Activated naive CD8-positive, alpha-beta T cell (primary cell): ENCODE results near the gene TRIM66.

ENCODE experiments used
- H3K27ac Mint-ChIP-seq: one replicate; pipeline ENCODE4 v1.8.0; 2021; ENCODE audit warnings: mixed read lengths
- H3K27me3 Mint-ChIP-seq: one replicate; pipeline ENCODE4 v1.8.0; 2021; ENCODE audit warnings: mixed read lengths
- H3K36me3 Mint-ChIP-seq: one replicate; pipeline ENCODE4 v1.8.0; 2021; ENCODE audit warnings: mixed read lengths
- H3K4me1 Mint-ChIP-seq: one replicate; pipeline ENCODE4 v1.8.0; 2021; ENCODE audit warnings: low read depth, mixed read lengths
- H3K4me3 Mint-ChIP-seq: one replicate; pipeline ENCODE4 v1.8.0; 2021; ENCODE audit warnings: mild to moderate bottlenecking, mixed read lengths
- H3K9me3 Mint-ChIP-seq: one replicate; pipeline ENCODE4 v1.8.0; 2021; ENCODE audit warnings: low read depth, mixed read lengths

TRIM66 gene

GRCh38 chr11:8719721-8720120 lies 37.3 kb upstream of the TRIM66 start:
- Mint-ChIP-seq H3K27ac (no peak overlapping the region), H3K4me3 (no peak overlapping the region), H3K27me3 (peaks cover 3% of the 10 kb centered on the region), H3K36me3 (no peaks in the 10 kb centered on the region), H3K4me1 (no peaks in the 10 kb centered on the region), H3K9me3 (no peaks in the 10 kb centered on the region)

- Mint-ChIP-seq H3K27ac (no peak overlapping the region), H3K36me3 (no peaks in the 10 kb centered on the region), H3K4me3 (no peak overlapping the region), H3K9me3 (no peaks in the 10 kb centered on the region), H3K27me3 (peaks cover 3% of the 10 kb centered on the region), H3K4me1 (no peaks in the 10 kb centered on the region)
These were observed 36.8 kb upstream of the TRIM66 start for GRCh38 chr11:8719211-8719649.

GRCh38 chr11:8717876-8718753 lies 35.6 kb upstream of the TRIM66 start:
- Mint-ChIP-seq H3K4me1 (no peaks in the 10 kb centered on the region), H3K36me3 (no peaks in the 10 kb centered on the region), H3K4me3 (no peak overlapping the region), H3K27ac (no peak overlapping the region), H3K9me3 (no peaks in the 10 kb centered on the region), H3K27me3 (peaks cover 3% of the 10 kb centered on the region)

GRCh38 chr11:8717544-8717875 lies 35.0 kb upstream of the TRIM66 start:
- Mint-ChIP-seq H3K4me3 (no peak overlapping the region), H3K36me3 (no peaks in the 10 kb centered on the region), H3K27me3 (peaks cover 3% of the 10 kb centered on the region), H3K9me3 (no peaks in the 10 kb centered on the region), H3K27ac (no peak overlapping the region), H3K4me1 (no peaks in the 10 kb centered on the region)

GRCh38 chr11:8715501-8715900 lies 33.0 kb upstream of the TRIM66 start:
- H3K4me1 Mint-ChIP-seq = no peaks in the 10 kb centered on the region
- H3K36me3 Mint-ChIP-seq = no peaks in the 10 kb centered on the region
- H3K9me3 Mint-ChIP-seq = no peaks in the 10 kb centered on the region
- H3K27ac Mint-ChIP-seq = no peak overlapping the region
- no peak overlapping the region for H3K4me3 Mint-ChIP-seq
- H3K27me3 Mint-ChIP-seq = no peaks in the 10 kb centered on the region

GRCh38 chr11:8714622-8715225 lies 32.3 kb upstream of the TRIM66 start:
- no peak overlapping the region for H3K4me3 Mint-ChIP-seq
- H3K9me3 Mint-ChIP-seq = no peaks in the 10 kb centered on the region
- H3K27ac Mint-ChIP-seq = no peak overlapping the region
- no peaks in the 10 kb centered on the region for H3K4me1 Mint-ChIP-seq
- H3K27me3 Mint-ChIP-seq = no peaks in the 10 kb centered on the region
- H3K36me3 Mint-ChIP-seq = no peaks in the 10 kb centered on the region

- Mint-ChIP-seq H3K27me3 (no peaks in the 10 kb centered on the region), H3K4me3 (no peak overlapping the region), H3K27ac (no peak overlapping the region), H3K36me3 (no peaks in the 10 kb centered on the region), H3K4me1 (no peaks in the 10 kb centered on the region), H3K9me3 (no peaks in the 10 kb centered on the region)
These were observed 31.4 kb upstream of the TRIM66 start for GRCh38 chr11:8713760-8714454.

GRCh38 chr11:8712506-8712905 lies 30.0 kb upstream of the TRIM66 start:
- Mint-ChIP-seq H3K4me3 (no peak overlapping the region), H3K27me3 (no peaks in the 10 kb centered on the region), H3K4me1 (no peaks in the 10 kb centered on the region), H3K36me3 (no peaks in the 10 kb centered on the region), H3K27ac (no peak overlapping the region), H3K9me3 (no peaks in the 10 kb centered on the region)

GRCh38 chr11:8711895-8712442 lies 29.5 kb upstream of the TRIM66 start:
- Mint-ChIP-seq H3K4me1 (no peaks in the 10 kb centered on the region), H3K4me3 (no peak overlapping the region), H3K27ac (no peak overlapping the region), H3K36me3 (no peaks in the 10 kb centered on the region), H3K9me3 (no peaks in the 10 kb centered on the region), H3K27me3 (no peaks in the 10 kb centered on the region)

GRCh38 chr11:8709777-8710176 lies 27.3 kb upstream of the TRIM66 start:
- no peak overlapping the region for H3K27ac Mint-ChIP-seq
- H3K4me3 Mint-ChIP-seq = no peak overlapping the region
- H3K4me1 Mint-ChIP-seq = no peaks in the 10 kb centered on the region
- no peaks in the 10 kb centered on the region for H3K36me3 Mint-ChIP-seq
- no peaks in the 10 kb centered on the region for H3K27me3 Mint-ChIP-seq
- H3K9me3 Mint-ChIP-seq = no peaks in the 10 kb centered on the region

GRCh38 chr11:8709002-8709672 lies 26.7 kb upstream of the TRIM66 start:
- H3K9me3 Mint-ChIP-seq = no peaks in the 10 kb centered on the region
- H3K36me3 Mint-ChIP-seq = no peaks in the 10 kb centered on the region
- no peak overlapping the region for H3K27ac Mint-ChIP-seq
- no peaks in the 10 kb centered on the region for H3K27me3 Mint-ChIP-seq
- H3K4me1 Mint-ChIP-seq = no peaks in the 10 kb centered on the region
- no peak overlapping the region for H3K4me3 Mint-ChIP-seq

GRCh38 chr11:8707541-8708191 lies 25.2 kb upstream of the TRIM66 start:
- no peaks in the 10 kb centered on the region for H3K4me1 Mint-ChIP-seq
- H3K4me3 Mint-ChIP-seq = no peak overlapping the region
- no peaks in the 10 kb centered on the region for H3K27me3 Mint-ChIP-seq
- no peaks in the 10 kb centered on the region for H3K36me3 Mint-ChIP-seq
- H3K27ac Mint-ChIP-seq = no peak overlapping the region
- H3K9me3 Mint-ChIP-seq = no peaks in the 10 kb centered on the region

GRCh38 chr11:8706673-8707432 lies 24.4 kb upstream of the TRIM66 start:
- Mint-ChIP-seq H3K27me3 (no peaks in the 10 kb centered on the region), H3K27ac (no peak overlapping the region), H3K4me3 (no peak overlapping the region), H3K9me3 (no peaks in the 10 kb centered on the region), H3K36me3 (no peaks in the 10 kb centered on the region), H3K4me1 (no peaks in the 10 kb centered on the region)

- Mint-ChIP-seq H3K9me3 (no peaks in the 10 kb centered on the region), H3K36me3 (no peaks in the 10 kb centered on the region), H3K4me3 (no peak overlapping the region), H3K27me3 (no peaks in the 10 kb centered on the region), H3K4me1 (no peaks in the 10 kb centered on the region), H3K27ac (no peak overlapping the region)
These were observed 22.7 kb upstream of the TRIM66 start for GRCh38 chr11:8705146-8705545.
